Epidermal melanocyte (primary cell): Measurements from ENCODE around the gene PRKG1.
"Not testable (repeated sequence)": the region's sequence is repeated elsewhere in the genome, so short reads cannot be mapped to it uniquely, and the experiment has no call there.

Experiments
- DNase-seq: peaks from one replicate; pipeline ENCODE4 v3.0.0; 2011; ENCODE audit warnings: low spot score; ENCODE audit not compliant: insufficient read length

PRKG1 gene

DNA sequence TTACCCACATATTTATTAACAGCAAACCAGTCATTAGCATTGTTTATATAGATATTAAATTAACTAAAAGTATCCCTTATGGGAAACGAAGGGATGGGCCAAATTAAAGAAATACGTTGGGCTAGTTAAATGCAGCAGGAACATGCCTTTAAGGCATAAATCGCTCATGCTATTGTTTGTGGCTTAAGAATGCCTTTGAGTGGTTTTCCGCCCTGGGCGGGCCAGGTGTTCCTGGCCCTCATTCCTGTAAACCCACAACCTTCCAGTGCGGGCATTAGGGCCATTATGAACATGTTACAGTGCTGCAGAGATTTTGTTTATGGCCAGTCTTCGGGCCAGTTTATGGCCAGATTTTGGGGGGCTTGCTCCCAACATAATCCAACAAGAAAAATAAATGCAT, 1173.6 kb downstream of the PRKG1 start:
- not testable (repeated sequence) for DNase-seq

DNA sequence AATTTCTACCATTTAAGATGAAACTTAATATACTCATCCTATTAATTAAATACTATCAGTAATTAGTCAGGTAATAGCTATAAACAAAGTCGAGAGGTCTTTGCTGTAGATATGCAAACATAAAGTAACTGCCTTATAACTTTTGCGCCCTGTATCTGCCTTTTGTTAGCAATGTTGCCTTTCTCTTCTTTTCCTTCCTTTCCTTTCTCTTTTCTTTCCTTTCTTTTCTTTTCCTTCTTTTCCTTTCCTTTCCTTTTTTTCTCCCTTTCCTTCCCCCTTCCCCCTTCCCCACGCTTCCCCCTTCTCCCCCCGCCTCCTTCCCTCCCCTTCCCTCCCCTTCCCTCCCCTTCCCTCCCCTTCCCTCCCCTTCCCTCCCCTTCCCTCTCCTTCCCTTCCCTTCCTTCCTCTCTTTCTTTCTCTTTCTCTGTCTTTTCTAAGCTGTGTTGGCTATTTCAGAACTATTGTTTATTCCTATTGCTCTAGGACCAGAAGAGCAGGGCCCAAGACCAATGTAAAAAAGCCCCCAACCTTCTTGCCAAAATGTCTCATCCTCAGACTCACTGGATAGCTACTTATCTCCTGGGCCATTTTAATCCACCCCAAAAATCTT, 1174.5 kb downstream of the PRKG1 start:
- DNase-seq: no peak

DNA sequence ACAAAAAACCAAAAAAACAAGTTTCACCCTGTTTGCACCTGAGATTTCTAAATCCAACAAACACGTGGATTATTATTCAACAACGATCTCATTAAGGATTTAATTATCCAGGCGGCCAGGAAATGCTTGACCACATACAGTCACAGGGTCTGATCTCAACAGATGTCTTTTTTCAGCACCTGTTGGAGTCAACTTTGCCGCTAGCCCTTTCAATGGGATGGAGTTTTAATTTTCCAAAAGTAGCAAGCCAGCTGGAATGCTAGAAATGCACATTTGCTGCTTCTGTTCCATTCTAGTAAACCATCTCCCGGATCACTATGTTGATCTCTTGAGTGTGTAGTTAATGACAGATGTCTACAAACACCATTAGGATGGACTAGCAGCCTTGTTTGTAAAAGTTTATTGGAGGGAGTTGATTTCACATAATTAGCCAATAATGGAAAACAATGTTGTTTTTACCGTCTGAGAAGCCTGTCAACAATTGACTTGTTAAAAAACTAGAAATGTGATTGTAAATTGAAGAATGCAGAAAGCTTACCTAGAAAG, 1175.6 kb downstream of the PRKG1 start:
- no peak for DNase-seq

DNA sequence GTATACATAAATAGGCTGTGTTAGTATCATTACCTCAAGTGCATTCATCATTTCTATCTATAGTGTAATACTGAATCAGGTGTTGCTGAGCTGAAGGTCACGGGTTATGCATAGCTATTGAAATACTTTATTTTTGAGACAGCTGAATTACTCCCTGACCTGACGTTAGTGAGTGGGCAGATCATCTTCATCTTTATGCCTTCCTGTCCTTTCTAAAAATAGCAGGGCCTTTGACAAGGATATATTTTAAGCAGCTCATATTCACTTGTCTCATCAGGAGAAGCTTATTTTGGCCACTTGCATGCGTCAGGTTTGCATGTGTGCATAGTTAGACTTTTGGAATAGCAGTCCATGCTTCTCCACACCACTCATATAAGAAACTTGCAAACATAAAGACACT, 1176.2 kb downstream of the PRKG1 start:
- no peak for DNase-seq

DNA sequence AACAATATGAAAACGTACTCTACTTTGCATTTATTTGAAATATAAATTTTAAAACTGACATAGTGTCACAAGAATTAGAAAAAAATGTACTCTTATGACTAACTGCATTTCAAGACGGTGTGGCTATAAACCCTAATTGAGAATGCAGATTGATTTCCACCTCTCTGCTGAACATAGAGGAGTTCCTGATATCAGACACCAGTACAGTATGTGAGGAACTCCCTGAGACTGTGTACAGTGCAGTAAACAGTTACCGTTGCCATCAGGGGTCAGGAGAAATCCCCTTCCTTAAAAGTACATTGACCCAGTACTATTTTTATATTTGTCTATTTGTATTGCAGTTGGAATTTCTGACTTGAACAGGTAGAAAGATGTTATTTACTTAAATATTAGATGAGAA, 1178.0 kb downstream of the PRKG1 start:
- DNase-seq: no peak

DNA sequence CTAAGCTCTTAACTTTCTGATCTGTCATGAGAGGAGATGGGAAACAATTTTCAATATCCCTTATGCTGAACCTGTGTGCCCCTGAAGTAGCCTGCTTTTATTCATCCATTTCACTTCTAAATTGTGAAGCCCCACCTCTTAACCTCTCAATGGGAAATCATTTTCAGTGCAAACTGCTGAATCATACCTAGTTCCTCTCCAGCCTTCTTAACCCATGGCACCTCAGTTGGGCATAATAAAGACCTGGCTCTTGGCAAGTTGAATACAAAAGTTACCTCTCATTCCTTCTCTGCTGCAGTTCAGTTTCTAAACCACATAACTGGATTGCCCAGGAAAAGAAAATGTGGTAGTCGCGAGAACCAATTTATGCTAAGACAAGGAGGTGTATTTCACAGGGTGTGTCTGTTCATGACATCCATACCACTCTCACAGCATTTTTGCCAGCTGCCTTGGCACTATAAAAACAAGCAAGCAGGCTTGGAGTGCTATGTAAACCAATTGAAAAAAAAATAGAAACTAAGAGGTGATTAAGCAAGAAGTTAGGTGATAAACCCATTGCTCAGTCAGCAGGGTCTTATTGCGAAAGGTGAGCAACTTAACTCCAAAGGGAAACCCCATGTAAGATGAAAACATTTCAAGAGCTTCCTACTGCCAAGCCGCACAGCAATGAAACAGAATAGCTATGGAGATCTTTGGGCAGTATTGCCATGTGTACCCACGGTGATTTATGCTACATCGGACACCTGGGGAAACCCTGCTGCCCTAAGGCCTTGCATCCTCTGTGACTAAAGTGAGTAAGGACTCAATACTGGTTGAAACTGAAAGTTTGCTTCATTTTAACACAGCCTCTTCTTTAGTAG, 1182.8 kb downstream of the PRKG1 start:
- DNase-seq: no peak

DNA sequence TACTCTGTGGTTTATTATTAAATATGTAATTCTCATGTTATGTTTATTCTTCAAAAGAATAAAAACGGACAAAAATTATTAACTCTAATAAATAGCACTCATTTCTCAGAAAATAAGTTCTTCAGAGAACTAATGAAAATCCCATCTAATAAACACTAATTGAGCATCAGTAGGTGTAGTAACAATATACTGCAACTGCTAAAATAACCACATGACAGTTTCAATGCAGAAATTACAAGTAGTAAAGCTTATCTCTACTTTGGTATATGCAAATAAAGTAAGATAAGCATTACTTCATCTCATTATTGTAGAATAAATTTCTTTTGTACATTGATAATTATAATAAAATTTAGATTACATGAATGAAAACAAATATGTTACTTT, 1183.4 kb downstream of the PRKG1 start:
- no peak for DNase-seq

DNA sequence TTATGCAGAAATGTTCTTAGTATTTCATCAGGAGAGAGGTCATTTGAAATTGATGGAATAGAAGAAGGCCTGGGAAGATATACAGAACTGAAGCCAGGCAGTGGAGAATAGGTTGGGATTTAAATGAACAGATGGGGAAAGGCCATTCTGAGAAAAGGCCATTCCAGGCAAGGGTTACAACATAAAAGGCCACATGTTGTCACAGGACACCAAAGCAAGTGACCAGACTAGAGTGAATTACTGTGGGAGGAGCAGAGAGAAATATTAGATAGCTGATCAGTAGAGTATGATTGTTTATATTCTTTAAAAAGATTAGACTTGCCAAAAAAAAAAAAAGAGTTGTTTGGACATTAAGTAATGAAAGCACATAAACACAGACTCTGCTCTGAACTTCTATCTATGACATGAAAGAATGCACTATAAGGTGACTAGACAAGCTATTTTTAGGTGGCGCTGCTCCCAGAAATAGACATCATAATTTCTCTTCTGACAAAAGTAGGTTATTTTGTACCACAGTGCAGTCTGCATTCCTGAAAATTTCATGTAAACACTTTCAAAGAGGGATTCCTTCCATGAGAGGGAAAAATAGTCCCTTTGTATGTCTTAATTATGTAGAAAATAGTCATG, 1184.6 kb downstream of the PRKG1 start:
- no peak for DNase-seq

DNA sequence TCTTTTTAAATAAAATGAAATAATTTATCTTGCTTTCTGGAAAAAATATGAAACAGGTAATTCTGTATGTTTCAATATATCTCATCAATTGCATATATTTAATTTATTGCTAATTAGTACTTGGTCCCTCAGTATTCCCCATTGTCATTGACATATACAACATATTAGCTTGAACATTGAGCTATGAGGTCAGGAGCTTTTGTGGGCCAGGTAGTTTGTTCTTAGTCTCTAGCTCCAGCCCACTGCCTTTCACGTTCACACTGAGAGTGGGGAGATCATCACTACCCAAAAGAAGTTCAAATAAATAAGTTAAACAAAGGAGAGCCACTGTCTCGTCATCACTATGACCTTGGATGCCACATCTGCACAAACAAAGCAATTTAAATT, 1185.1 kb downstream of the PRKG1 start:
- DNase-seq: no peak

DNA sequence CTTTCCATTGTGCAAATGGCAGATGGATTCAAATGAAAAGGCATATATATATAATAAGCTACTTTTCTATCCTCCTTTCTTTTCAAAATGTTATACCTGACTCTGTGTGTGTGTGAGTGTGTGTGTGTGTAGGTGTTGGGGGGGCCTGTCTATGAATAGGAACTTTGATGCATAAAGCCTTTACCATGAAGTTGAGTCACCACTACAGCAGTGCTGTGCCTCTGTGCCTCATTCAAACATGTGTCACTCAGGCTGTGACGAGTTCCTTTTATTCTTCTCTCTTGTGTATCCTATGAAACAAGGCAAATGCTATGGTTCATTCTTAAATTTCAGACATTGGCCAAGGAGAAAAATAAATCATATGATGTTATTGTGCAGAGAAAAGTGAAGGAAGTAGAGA, 1187.1 kb downstream of the PRKG1 start:
- no peak for DNase-seq

DNA sequence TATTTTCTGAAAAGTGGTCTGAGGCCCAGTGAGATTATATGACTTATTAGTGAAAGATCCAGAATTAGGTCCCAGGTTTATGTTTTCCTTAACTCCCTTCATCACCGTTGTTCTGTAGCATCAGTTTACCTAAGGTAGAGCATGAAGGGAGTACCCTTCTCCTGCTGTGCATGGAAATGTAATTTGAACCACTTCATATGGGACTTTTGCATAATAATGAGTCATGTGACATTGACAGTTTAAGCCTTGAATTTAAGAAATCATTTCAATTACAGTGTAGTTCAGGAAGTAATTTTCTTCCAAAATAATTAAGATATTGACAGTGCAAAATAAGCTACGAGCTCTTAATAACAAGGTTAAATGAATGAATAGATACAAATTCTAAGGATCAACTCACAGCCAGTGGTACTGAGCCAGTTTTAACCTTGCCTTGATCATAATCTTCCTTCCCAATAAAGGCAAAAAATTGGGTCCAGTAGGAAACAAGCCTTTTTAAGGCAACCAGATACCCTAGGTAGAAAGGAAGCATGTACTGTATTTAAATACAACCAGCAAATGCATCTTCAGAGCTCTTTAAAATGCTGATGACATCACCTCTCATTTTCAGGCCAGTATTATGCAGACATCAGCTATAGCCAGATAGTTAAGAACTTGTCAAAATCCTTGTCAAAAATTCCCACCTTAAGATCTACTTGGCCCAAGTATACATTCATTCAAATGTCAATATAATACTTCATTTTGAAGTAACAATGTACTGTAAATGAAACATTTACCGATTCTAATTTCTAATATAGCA, 1191.0 kb downstream of the PRKG1 start:
- no peak for DNase-seq

DNA sequence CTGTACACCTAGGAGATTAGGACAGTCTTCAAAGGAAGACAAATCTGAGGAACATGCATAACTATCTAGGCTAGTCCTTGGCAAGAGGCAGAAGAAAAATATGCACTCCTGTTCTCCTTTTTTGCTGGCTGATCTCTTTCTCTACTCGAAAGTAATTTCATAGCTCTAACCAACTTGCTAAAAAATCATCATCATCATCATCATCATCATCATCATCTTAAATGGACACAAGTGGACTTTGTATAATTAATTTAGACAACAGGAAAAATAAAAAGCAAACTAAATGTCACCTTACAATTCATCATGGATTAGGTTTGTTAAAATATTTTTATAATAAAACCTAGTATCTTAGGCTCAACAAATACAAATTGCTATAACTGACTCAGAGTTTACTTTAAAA, 1192.6 kb downstream of the PRKG1 start:
- no peak for DNase-seq

DNA sequence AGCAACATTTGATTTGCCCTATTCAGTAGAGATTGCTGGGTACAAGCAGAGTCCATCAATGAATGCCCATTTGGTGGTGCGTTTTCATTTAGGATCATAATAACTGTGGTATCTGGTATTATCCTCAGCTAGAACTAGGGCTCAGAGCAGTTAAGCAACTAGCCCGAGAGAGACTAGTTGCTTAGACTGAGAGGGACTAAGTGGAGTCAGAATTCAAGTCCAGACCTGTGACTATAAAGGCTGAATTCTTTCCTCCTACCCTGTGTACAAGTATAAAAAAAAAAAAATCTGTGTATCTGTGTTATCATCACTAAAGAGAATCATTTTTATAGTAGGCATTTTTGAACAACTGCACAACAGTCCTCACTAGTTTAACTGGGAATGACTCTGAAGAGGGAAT, 1194.5 kb downstream of the PRKG1 start:
- DNase-seq: no peak

DNA sequence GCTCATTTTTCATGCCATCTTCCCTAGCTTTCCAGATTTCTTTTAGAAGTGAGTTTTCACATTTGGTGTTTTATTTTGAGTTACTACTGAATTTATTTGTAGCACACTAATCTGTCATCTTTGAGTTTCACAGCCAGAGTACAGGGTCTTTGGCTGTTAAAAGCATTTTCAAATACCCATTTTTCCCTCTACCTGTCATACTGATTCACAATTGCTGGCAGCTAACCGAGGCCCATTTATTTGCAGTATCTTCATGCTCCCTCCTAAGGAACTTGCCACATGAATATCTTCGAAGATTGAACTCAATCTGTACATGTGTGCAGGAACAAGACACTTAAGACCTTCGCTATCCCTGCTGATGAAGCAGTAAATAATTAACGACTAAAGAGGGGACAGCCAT, 1194.9 kb downstream of the PRKG1 start:
- DNase-seq: no peak

DNA sequence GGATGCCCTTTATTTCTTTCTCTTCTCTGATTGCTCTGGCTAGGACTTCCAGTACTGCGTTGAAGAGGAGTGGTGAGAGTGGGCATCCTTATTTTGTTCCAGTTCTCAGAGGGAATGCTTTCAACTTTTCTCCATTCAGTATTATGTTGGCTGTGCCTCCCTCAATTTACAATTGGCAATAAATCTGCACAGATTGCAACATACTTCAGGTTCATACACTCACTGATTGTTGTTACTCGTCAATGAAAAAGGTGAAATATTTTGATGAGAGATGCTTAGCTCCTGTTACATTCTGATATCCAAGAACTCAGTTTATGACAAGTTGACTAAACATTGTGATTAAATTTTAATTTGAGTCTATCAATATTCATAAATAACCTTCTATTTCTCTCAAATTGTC, 1201.9 kb downstream of the PRKG1 start:
- no peak for DNase-seq

DNA sequence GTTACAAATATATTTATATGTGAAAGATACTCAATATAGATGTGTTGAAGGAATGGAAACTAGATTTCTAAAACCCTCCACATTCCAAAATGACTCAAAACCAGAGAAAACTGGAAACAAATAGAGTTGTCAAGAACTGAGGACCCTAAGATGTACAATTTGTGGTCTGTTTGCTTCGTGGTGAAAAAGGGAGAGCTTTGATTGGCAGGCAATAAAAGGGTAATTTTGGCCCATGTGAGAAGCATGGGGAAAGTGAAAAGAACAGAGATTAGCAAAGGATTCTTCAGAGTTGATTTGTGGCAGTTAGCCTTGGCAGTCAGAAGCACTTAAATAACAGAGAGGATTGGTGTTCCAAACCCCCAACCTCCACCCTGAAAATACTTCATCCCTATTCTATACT, 1202.7 kb downstream of the PRKG1 start:
- DNase-seq: no peak

DNA sequence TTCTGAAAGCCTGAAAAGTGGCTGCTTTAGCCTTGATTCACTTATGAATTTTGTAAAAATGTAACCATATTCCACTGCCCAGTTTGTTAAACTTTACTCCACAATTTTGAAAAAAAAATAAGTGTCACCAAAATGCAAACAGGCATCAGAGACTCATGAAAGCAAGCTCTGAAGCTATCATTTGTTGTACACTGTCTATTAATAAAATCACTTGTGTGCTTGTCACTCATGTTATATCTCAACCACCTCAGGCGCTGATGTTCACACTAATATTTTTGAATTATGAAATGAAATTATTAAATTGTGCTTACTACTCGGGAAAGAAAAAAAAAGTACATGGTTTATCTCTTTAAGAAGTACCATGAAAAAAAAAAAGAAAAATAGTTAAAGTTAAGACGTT, 1205.3 kb downstream of the PRKG1 start:
- no peak for DNase-seq

DNA sequence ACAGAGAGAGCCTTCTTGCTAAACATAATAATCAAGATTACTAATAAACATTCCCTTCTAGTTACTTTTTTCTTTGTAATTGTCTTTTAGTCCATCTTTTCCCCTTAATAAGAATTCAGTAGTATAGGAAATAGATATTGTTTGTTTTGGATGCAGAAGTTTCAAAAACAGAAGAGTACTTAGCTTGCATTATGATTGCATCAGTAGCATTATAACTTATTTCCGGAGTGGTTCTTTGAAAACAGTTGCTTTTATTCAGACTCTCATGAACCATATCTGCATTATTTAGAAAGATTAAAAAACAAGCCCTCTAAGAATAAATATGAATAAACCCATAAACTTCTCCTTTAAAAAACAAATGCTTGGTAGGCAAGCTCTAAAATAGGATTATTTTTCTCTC, 1205.8 kb downstream of the PRKG1 start:
- DNase-seq: no peak

DNA sequence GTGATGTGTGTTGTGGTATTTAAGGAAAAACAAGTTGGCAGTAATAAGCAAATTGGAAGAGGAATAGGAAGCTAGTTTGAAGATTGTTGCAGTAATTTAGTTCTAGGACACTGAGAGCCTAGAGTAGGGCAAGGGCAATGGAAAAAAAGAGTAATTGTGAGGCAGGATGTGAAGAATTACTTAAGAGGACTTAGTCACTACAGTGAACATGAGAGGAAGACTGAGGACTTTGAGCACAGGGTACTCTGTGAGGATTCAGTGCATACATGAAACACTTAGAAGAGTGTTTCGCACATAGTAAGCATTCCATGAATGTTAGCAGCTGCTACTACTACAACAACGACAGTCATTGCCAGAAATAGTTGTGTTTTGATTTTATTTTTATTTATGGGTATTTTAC, 1208.9 kb downstream of the PRKG1 start:
- DNase-seq: no peak

DNA sequence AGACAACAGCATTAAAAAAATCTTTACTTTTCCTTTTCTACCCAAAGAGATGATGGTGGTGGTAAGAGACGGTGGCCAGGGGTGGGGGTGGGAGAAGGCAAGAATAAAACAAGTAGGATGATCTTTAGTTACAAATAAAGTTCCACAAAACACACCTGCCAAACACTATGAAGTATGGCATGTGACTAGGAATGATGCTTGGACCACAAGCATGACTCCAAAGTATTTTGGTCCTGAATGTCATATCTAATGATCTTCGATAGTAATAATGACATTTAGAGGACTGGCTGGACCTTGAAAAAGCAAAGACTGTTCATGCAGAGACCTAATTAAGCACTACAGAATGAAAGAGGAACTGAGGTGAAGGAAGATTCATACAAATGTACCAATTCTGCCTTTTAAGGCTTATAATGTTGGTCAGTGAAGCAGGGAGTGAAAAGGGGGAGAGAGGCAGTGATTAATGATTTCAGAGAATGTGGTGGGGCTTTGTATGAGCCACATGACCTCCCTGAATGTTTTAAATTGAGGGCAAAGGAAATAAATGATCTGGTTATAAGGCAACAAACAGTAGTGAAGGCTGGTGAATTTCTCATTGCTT, 1210.2 kb downstream of the PRKG1 start:
- no peak for DNase-seq

DNA sequence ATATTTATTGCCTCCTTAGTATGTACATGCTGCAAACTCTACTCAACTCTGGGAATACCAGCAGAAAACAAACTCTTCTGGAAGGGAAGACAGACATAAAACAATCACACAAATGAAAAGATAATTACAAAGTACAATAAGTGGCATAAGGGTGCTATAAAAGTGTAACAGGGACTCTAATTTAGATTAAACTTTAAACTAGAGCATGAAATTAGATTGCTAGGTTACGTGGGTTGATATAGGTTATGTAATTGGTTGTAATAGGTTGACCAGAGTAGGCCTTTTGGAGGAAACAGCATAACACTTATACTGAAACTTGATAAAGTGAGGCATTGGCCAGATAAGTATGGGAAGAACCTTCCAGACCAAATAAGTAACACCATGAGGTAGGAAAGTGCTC, 1213.6 kb downstream of the PRKG1 start:
- DNase-seq: no peak
